Rectal smooth muscle tissue (tissue), 1 donor: ENCODE results near the gene ANGPTL5.
A peak's percentile ranks its signal among the peaks of the same experiment; 100 is the strongest.
"Not testable (repeated sequence)": the region's sequence is repeated elsewhere in the genome, so short reads cannot be mapped to it uniquely, and the experiment has no call there.

Source experiments
- H3K27ac ChIP-seq: one replicate; pipeline ENCODE4 v1.7.0; 2013; ENCODE audit warnings: low read depth, low read length, inconsistent platforms
- H3K27me3 ChIP-seq: one replicate; pipeline ENCODE4 v1.7.0; 2013; ENCODE audit warnings: low read length; ENCODE audit not compliant: control insufficient read depth, insufficient read depth
- H3K36me3 ChIP-seq: one replicate; pipeline ENCODE4 v1.7.0; 2013; ENCODE audit warnings: low read length; ENCODE audit not compliant: control insufficient read depth, insufficient read depth
- H3K4me1 ChIP-seq: one replicate; pipeline ENCODE4 v1.7.0; 2013; ENCODE audit warnings: low read length; ENCODE audit not compliant: control insufficient read depth, insufficient read depth
- H3K4me3 ChIP-seq: one replicate; pipeline ENCODE4 v1.7.0; 2013; ENCODE audit warnings: low read length
- H3K9ac ChIP-seq: one replicate; pipeline ENCODE4 v1.7.0; 2013; ENCODE audit warnings: low read length

ANGPTL5 gene

GRCh38 chr11:101916422-101916821 is at the start of gene ANGPTL5:
TSS of gene ANGPTL5 (minus strand) at chr11:101916522. CDS start at chr11:101907909, 8,613 bp downstream.
- Histone ChIP-seq H3K36me3 (no peaks in the 10 kb centered on the region), H3K27ac (peak within 1 kb of the TSS; percentile 96), H3K4me1 (peaks cover 11% of the 10 kb centered on the region), H3K27me3 (no peaks in the 10 kb centered on the region), H3K4me3 (peak within 1 kb of the TSS; percentile 98), H3K9ac (peak within 1 kb of the TSS; percentile 35)

GRCh38 chr11:101964200-101964599 is 47.9 kb upstream of the ANGPTL5 start:
- not testable (repeated sequence) for H3K27ac ChIP-seq, H3K9ac ChIP-seq, H3K27me3 ChIP-seq, H3K4me1 ChIP-seq, H3K36me3 ChIP-seq, H3K4me3 ChIP-seq

- Histone ChIP-seq H3K36me3 (no peaks in the 10 kb centered on the region), H3K27me3 (no peaks in the 10 kb centered on the region), H3K9ac (no peak overlapping the region), H3K4me3 (no peak overlapping the region), H3K4me1 (no peaks in the 10 kb centered on the region), H3K27ac (no peak overlapping the region)
These were observed 43.9 kb upstream of the ANGPTL5 start for GRCh38 chr11:101960231-101960630.

- Histone ChIP-seq H3K27me3 (no peaks in the 10 kb centered on the region), H3K36me3 (no peaks in the 10 kb centered on the region), H3K27ac (no peak overlapping the region), H3K4me1 (no peaks in the 10 kb centered on the region), H3K9ac (no peak overlapping the region), H3K4me3 (no peak overlapping the region)
These were observed 39.4 kb upstream of the ANGPTL5 start for GRCh38 chr11:101955701-101956100.

GRCh38 chr11:101955278-101955677 is 39.0 kb upstream of the ANGPTL5 start:
- H3K36me3 ChIP-seq: no peaks in the 10 kb centered on the region
- no peaks in the 10 kb centered on the region for H3K4me1 ChIP-seq
- H3K27ac ChIP-seq: no peak overlapping the region
- no peak overlapping the region for H3K4me3 ChIP-seq
- no peak overlapping the region for H3K9ac ChIP-seq
- H3K27me3 ChIP-seq: no peaks in the 10 kb centered on the region

- no peaks in the 10 kb centered on the region for H3K36me3 ChIP-seq
- H3K9ac ChIP-seq: no peak overlapping the region
- H3K27me3 ChIP-seq: no peaks in the 10 kb centered on the region
- no peaks in the 10 kb centered on the region for H3K4me1 ChIP-seq
- no peak overlapping the region for H3K4me3 ChIP-seq
- H3K27ac ChIP-seq: no peak overlapping the region
These were observed 33.4 kb upstream of the ANGPTL5 start for GRCh38 chr11:101949680-101950220.

GRCh38 chr11:101945448-101945847 is 29.1 kb upstream of the ANGPTL5 start:
- Histone ChIP-seq H3K4me1 (no peaks in the 10 kb centered on the region), H3K4me3 (no peak overlapping the region), H3K36me3 (no peaks in the 10 kb centered on the region), H3K9ac (no peak overlapping the region), H3K27me3 (no peaks in the 10 kb centered on the region), H3K27ac (no peak overlapping the region)

GRCh38 chr11:101944923-101945322 is 28.6 kb upstream of the ANGPTL5 start:
- Histone ChIP-seq H3K4me1 (no peaks in the 10 kb centered on the region), H3K27me3 (no peaks in the 10 kb centered on the region), H3K36me3 (no peaks in the 10 kb centered on the region), H3K27ac (no peak overlapping the region), H3K4me3 (no peak overlapping the region), H3K9ac (no peak overlapping the region)

- H3K36me3 ChIP-seq: no peaks in the 10 kb centered on the region
- H3K27me3 ChIP-seq: no peaks in the 10 kb centered on the region
- H3K9ac ChIP-seq: no peak overlapping the region
- H3K4me1 ChIP-seq: no peaks in the 10 kb centered on the region
- H3K27ac ChIP-seq: no peak overlapping the region
- H3K4me3 ChIP-seq: no peak overlapping the region
These were observed 24.7 kb upstream of the ANGPTL5 start for GRCh38 chr11:101940901-101941520.

- Histone ChIP-seq H3K4me1 (no peaks in the 10 kb centered on the region), H3K36me3 (peaks cover 5% of the 10 kb centered on the region), H3K27ac (no peak overlapping the region), H3K27me3 (no peaks in the 10 kb centered on the region), H3K4me3 (no peak overlapping the region), H3K9ac (no peak overlapping the region)
These were observed 15.4 kb upstream of the ANGPTL5 start for GRCh38 chr11:101931692-101932091.

- no peaks in the 10 kb centered on the region for H3K4me1 ChIP-seq
- no peak overlapping the region for H3K4me3 ChIP-seq
- no peak overlapping the region for H3K27ac ChIP-seq
- peaks cover 5% of the 10 kb centered on the region for H3K36me3 ChIP-seq
- H3K27me3 ChIP-seq: no peaks in the 10 kb centered on the region
- H3K9ac ChIP-seq: no peak overlapping the region
These were observed 13.1 kb upstream of the ANGPTL5 start for GRCh38 chr11:101929294-101929915.

GRCh38 chr11:101923554-101923953 is 7.2 kb upstream of the ANGPTL5 start:
- Histone ChIP-seq H3K9ac (no peak overlapping the region), H3K27me3 (no peaks in the 10 kb centered on the region), H3K27ac (no peak overlapping the region), H3K4me1 (no peaks in the 10 kb centered on the region), H3K4me3 (no peak overlapping the region), H3K36me3 (no peaks in the 10 kb centered on the region)

GRCh38 chr11:101920992-101921391 is 4.7 kb upstream of the ANGPTL5 start:
- H3K4me1 ChIP-seq: no peaks in the 10 kb centered on the region
- no peaks in the 10 kb centered on the region for H3K27me3 ChIP-seq
- H3K4me3 ChIP-seq: no peak overlapping the region
- no peak overlapping the region for H3K27ac ChIP-seq
- H3K36me3 ChIP-seq: no peaks in the 10 kb centered on the region
- no peak overlapping the region for H3K9ac ChIP-seq
